Measurements from ENCODE around the gene CEP19. TPM values are rescaled to one million over a fixed set of nuclear protein-coding genes. Genes with fewer than 3 reads are reported as not detected.

CEP19 gene
- polyA plus RNA-seq, 1 donor (not counting 4 experiments of a cell fraction or from before 2014, with no cell fraction given) = 3.1 TPM

DNA sequence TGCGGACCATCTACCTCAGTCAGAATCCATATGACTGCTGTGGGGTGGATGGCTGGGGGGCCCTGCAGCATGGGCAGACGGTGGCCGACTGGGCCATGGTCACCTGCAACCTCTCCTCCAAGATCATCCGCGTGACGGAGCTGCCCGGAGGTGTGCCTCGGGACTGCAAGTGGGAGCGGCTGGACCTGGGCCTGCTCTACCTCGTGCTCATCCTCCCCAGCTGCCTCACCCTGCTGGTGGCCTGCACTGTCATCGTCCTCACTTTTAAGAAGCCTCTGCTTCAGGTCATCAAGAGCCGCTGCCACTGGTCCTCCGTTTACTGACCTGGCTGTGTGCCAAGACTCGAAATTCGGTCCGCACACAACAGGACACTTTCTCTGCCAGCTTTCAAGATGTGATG is 50.6 kb downstream of the CEP19 start:
- dilution Hi-C loops (cut with MboI; ENCODE audit: extremely low pct_ligation_motif_present, low sequenced_read_pairs) = no loop called here
- Histone ChIP-seq H3K27me3 (ENCODE audit: control insufficient read depth, extremely low read depth, insufficient read depth, low read length) (peaks cover 11% of the 10 kb centered on the region), H3K27ac (ENCODE audit: control insufficient read depth, insufficient read depth, low read length) (no peak overlapping the region), H3K36me3 (ENCODE audit: control insufficient read depth in 2 of 2, extremely low read depth in 1 of 2, insufficient read depth in 2 of 2, low read length in 2 of 2) (no peaks in the 10 kb centered on the region), H3K9me1 (ENCODE audit: control insufficient read depth, extremely low read depth, insufficient read depth, low read length) (no peaks in the 10 kb centered on the region), H3K4me3 (ENCODE audit: control insufficient read depth in 2 of 3, extremely low read depth in 1 of 3, insufficient read depth in 2 of 3, low read depth in 1 of 3, low read length in 3 of 3) (no peak overlapping the region), H3K9ac (ENCODE audit: control insufficient read depth, extremely low read depth, insufficient read depth, low read length) (no peak overlapping the region), H3K4me1 (ENCODE audit: control insufficient read depth, extremely low read depth, insufficient read depth, low read length) (no peaks in the 10 kb centered on the region), H3K79me2 (ENCODE audit: control insufficient read depth, insufficient read depth, low read length) (no peaks in the 10 kb centered on the region), H4K20me1 (ENCODE audit: control insufficient read depth, extremely low read depth, insufficient read depth, low read length) (no peaks in the 10 kb centered on the region), H3K9me3 (ENCODE audit: control insufficient read depth, low read depth, low read length) (no peaks in the 10 kb centered on the region), H3K4me2 (ENCODE audit: control insufficient read depth, extremely low read depth, insufficient read depth, low read depth, low read length) (no peak overlapping the region), H2AFZ (ENCODE audit: control insufficient read depth, low read length) (no peak overlapping the region)
- FAIRE-seq = no peak
- TF ChIP-seq, protein P1, sequence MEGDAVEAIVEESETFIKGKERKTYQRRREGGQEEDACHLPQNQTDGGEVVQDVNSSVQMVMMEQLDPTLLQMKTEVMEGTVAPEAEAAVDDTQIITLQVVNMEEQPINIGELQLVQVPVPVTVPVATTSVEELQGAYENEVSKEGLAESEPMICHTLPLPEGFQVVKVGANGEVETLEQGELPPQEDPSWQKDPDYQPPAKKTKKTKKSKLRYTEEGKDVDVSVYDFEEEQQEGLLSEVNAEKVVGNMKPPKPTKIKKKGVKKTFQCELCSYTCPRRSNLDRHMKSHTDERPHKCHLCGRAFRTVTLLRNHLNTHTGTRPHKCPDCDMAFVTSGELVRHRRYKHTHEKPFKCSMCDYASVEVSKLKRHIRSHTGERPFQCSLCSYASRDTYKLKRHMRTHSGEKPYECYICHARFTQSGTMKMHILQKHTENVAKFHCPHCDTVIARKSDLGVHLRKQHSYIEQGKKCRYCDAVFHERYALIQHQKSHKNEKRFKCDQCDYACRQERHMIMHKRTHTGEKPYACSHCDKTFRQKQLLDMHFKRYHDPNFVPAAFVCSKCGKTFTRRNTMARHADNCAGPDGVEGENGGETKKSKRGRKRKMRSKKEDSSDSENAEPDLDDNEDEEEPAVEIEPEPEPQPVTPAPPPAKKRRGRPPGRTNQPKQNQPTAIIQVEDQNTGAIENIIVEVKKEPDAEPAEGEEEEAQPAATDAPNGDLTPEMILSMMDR (optimal IDR thresholded peaks at IDR 0.05 in 1 of 3, IDR thresholded peaks at IDR 0.05 in 1 of 3, conservative IDR thresholded peaks at IDR 0.05 in 1 of 3; ENCODE audit: extremely low read depth in 1 of 3, insufficient read depth in 2 of 3, low read length in 3 of 3) = no peak
- TF ChIP-seq EZH2 (IDR thresholded peaks at IDR 0.05; ENCODE audit: low read length) = no peak
- no peak for DNase-seq (ENCODE audit: low read depth, low spot score)

DNA sequence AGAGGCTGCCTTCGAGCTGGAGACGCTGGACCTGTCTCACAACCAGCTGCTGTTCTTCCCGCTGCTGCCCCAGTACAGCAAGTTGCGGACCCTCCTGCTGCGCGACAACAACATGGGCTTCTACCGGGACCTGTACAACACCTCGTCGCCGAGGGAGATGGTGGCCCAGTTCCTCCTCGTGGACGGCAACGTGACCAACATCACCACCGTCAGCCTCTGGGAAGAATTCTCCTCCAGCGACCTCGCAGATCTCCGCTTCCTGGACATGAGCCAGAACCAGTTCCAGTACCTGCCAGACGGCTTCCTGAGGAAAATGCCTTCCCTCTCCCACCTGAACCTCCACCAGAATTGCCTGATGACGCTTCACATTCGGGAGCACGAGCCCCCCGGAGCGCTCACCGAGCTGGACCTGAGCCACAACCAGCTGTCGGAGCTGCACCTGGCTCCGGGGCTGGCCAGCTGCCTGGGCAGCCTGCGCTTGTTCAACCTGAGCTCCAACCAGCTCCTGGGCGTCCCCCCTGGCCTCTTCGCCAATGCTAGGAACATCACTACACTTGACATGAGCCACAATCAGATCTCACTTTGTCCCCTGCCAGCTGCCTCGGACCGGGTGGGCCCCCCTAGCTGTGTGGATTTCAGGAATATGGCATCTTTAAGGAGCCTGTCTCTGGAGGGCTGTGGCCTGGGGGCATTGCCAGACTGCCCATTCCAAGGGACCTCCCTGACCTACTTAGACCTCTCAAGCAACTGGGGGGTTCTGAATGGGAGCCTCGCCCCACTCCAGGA is 51.5 kb downstream of the CEP19 start:
- dilution Hi-C loops (cut with MboI; ENCODE audit: extremely low pct_ligation_motif_present, low sequenced_read_pairs) = no loop called here
- DNase-seq (ENCODE audit: low read depth, low spot score) (no peak), FAIRE-seq (peak; percentile 58)

More for the DNA sequence above, 51.5 kb downstream of the CEP19 start:
- TF ChIP-seq, protein P1 (optimal IDR thresholded peaks at IDR 0.05 in 1 of 3, IDR thresholded peaks at IDR 0.05 in 1 of 3, conservative IDR thresholded peaks at IDR 0.05 in 1 of 3; ENCODE audit: extremely low read depth in 1 of 3, insufficient read depth in 2 of 3, low read length in 3 of 3) = no peak
- TF ChIP-seq EZH2 (IDR thresholded peaks at IDR 0.05; ENCODE audit: low read length) = peak; percentile 43
- H3K4me3 ChIP-seq (ENCODE audit: control insufficient read depth in 2 of 3, extremely low read depth in 1 of 3, insufficient read depth in 2 of 3, low read depth in 1 of 3, low read length in 3 of 3) = no peak overlapping the region
- no peaks in the 10 kb centered on the region for H4K20me1 ChIP-seq (ENCODE audit: control insufficient read depth, extremely low read depth, insufficient read depth, low read length)
- no peaks in the 10 kb centered on the region for H3K4me1 ChIP-seq (ENCODE audit: control insufficient read depth, extremely low read depth, insufficient read depth, low read length)
- no peaks in the 10 kb centered on the region for H3K9me1 ChIP-seq (ENCODE audit: control insufficient read depth, extremely low read depth, insufficient read depth, low read length)
- H3K27me3 ChIP-seq (ENCODE audit: control insufficient read depth, extremely low read depth, insufficient read depth, low read length) = peaks cover 11% of the 10 kb centered on the region
- no peak overlapping the region for H3K9ac ChIP-seq (ENCODE audit: control insufficient read depth, extremely low read depth, insufficient read depth, low read length)
- no peaks in the 10 kb centered on the region for H3K79me2 ChIP-seq (ENCODE audit: control insufficient read depth, insufficient read depth, low read length)
- no peak overlapping the region for H2AFZ ChIP-seq (ENCODE audit: control insufficient read depth, low read length)
- peak overlapping the region; percentile 45 for H3K4me2 ChIP-seq (ENCODE audit: control insufficient read depth, extremely low read depth, insufficient read depth, low read depth, low read length)
- H3K27ac ChIP-seq (ENCODE audit: control insufficient read depth, insufficient read depth, low read length) = no peak overlapping the region
- H3K36me3 ChIP-seq (ENCODE audit: control insufficient read depth in 2 of 2, extremely low read depth in 1 of 2, insufficient read depth in 2 of 2, low read length in 2 of 2) = no peaks in the 10 kb centered on the region
- no peaks in the 10 kb centered on the region for H3K9me3 ChIP-seq (ENCODE audit: control insufficient read depth, low read depth, low read length)

Measured in keratinocyte (primary cell).